Panc1 (cell line): ENCODE data around the gene CILP2. TPM values are rescaled to one million over a fixed set of nuclear protein-coding genes. Genes with fewer than 3 reads are reported as not detected.

Experiments
- ATAC-seq: fragments of 200-7000 bp; cut with Tn5 transposase; 2 replicates; pipeline ENCODE4 v1.9.1; 2020; ENCODE audit warnings: mild to moderate bottlenecking, moderate library complexity
- BruUV-seq: library from RNA; stranded (reverse); fragments of 400-500 nt; replicated peaks from 2 replicates; lab custom pipeline; 2021; lab: Mats Ljungman, UMichigan
- CTCF ChIA-PET: fragments of 300-600 bp; sonication (Branson Sonifier 250); formaldehyde crosslinking; loops from one replicate; lab custom pipeline; 2022; ENCODE audit warnings: antibody characterized with exemption; lab: Charles Lee
- POLR2A ChIA-PET: fragments of 300-600 bp; sonication (Branson Sonifier 250); formaldehyde crosslinking; loops from one replicate; lab custom pipeline; 2022; ENCODE audit warnings: antibody characterized with exemption; lab: Charles Lee
- DNase-seq: peaks from one replicate; pipeline ENCODE4 v3.0.0-alpha.2; 2010; ENCODE audit warnings: low read depth, low spot score
- H3K27ac ChIP-seq: 2 replicates; pipeline ENCODE4 v1.5.1; 2011; ENCODE audit warnings: mild to moderate bottlenecking, low read length, inconsistent platforms
- H3K27me3 ChIP-seq: fragments of 200-500 bp; sonication (Bioruptor generic); 2 replicates; pipeline ENCODE4 v1.6.0; 2014; ENCODE audit warnings: low read length, inconsistent platforms; ENCODE audit not compliant: control insufficient read depth, insufficient read depth
- H3K36me3 ChIP-seq: fragments of 200-500 bp; sonication (Bioruptor generic); 2 replicates; pipeline ENCODE4 v1.5.1; 2014; ENCODE audit warnings: inconsistent platforms, mild to moderate bottlenecking, low read length, moderate library complexity; ENCODE audit not compliant: control insufficient read depth, insufficient read depth
- H3K4me1 ChIP-seq: 2 replicates; pipeline ENCODE4 v1.5.1; 2011; ENCODE audit warnings: inconsistent platforms, mild to moderate bottlenecking, low read length, moderate library complexity; ENCODE audit not compliant: control insufficient read depth, insufficient read depth
- H3K4me3 ChIP-seq, 2 experiments: 2 replicates each; pipeline ENCODE4 v1.5.1; 2011 to 2012; ENCODE audit warnings: low read depth in 2 of 2, low read length in 2 of 2, mild to moderate bottlenecking in 2 of 2, inconsistent platforms in 1 of 2, moderate library complexity in 1 of 2
- H3K9me3 ChIP-seq: fragments of 200-500 bp; sonication (Bioruptor generic); 2 replicates; pipeline ENCODE4 v1.5.1; 2014; ENCODE audit warnings: low read depth, mild to moderate bottlenecking, inconsistent platforms, low read length, moderate library complexity; ENCODE audit not compliant: control insufficient read depth, insufficient read depth
- CTCF ChIP-seq: fragments of 450-650 bp; IDR thresholded peaks from 2 replicates; pipeline ENCODE4 v1.5.1; 2017; ENCODE audit warnings: mild to moderate bottlenecking
- POLR2AphosphoS5 ChIP-seq: IDR thresholded peaks from 2 replicates; pipeline ENCODE4 v1.6.1; 2012; ENCODE audit warnings: mild to moderate bottlenecking, low read depth, low read length, moderate library complexity
- SIN3A ChIP-seq: IDR thresholded peaks from 2 replicates; pipeline ENCODE4 v1.6.1; 2012; ENCODE audit warnings: low read depth, mild to moderate bottlenecking, low read length, moderate library complexity, borderline replicate concordance; ENCODE audit not compliant: insufficient read depth
- TCF7L2 ChIP-seq: IDR thresholded peaks from 2 replicates; pipeline ENCODE4 v1.6.1; 2011; ENCODE audit warnings: mild to moderate bottlenecking, low read depth, low read length, inconsistent platforms
- in situ Hi-C: cut with HindIII; loops from 2 replicates; pipeline ENCODE4 v1.10.0; 2016; ENCODE audit warnings: low sequenced_read_pairs, low pct_unique_long_range_greater_than_20kb
- intact Hi-C: fragments of 100-400 bp; cut with micrococcal nuclease; formaldehyde crosslinking; loops from one replicate; pipeline ENCODE4 v1.10.0; 2022; ENCODE audit not compliant: unreplicated experiment
- total RNA-seq: library from RNA; stranded (reverse); gene quantifications from one replicate; pipeline ENCODE4 v1.2.1, GENCODE V29; 2021; ENCODE audit not compliant: unreplicated experiment
- TF ChIP-seq, protein P1 (sequence below), 2 experiments: IDR thresholded peaks; 2 replicates each; pipeline ENCODE4 v1.6.1; 2011 to 2012; ENCODE audit warnings: low read depth in 2 of 2, control low read depth in 1 of 2, low read length in 1 of 2, mild to moderate bottlenecking in 1 of 2, moderate library complexity in 1 of 2; ENCODE audit not compliant: insufficient read depth in 1 of 2

CILP2 gene
- total RNA-seq, 1 experiment from 2014 or later, result 0.46 TPM

GRCh38 chr19:19515642-19516519, 22.2 kb upstream of the CILP2 start, which contains the start of gene NDUFA13:
TSS of gene NDUFA13 (plus strand) at chr19:19516225. CDS start at chr19:19516239, 14 bp downstream.
- peak within 1 kb of the TSS; percentile 84 for H3K27ac ChIP-seq
- ChIA-PET POLR2A (no interaction called here), CTCF (no interaction called here)
- intact Hi-C loops, result no loop called here
- 0 out of 2 replicates have a peak, but pooled peaks cover 2% of the 10 kb centered on the region for H3K36me3 ChIP-seq
- TSS peak; percentile 96 for BruUV-seq
- H3K27me3 ChIP-seq, result no peaks in the 10 kb centered on the region
- in situ Hi-C loops, result no loop called here
- no peak for TF ChIP-seq CTCF
- TF ChIP-seq SIN3A, result peak; percentile 78; the same call in 1 of the 2 replicates
- TF ChIP-seq, protein P1, sequence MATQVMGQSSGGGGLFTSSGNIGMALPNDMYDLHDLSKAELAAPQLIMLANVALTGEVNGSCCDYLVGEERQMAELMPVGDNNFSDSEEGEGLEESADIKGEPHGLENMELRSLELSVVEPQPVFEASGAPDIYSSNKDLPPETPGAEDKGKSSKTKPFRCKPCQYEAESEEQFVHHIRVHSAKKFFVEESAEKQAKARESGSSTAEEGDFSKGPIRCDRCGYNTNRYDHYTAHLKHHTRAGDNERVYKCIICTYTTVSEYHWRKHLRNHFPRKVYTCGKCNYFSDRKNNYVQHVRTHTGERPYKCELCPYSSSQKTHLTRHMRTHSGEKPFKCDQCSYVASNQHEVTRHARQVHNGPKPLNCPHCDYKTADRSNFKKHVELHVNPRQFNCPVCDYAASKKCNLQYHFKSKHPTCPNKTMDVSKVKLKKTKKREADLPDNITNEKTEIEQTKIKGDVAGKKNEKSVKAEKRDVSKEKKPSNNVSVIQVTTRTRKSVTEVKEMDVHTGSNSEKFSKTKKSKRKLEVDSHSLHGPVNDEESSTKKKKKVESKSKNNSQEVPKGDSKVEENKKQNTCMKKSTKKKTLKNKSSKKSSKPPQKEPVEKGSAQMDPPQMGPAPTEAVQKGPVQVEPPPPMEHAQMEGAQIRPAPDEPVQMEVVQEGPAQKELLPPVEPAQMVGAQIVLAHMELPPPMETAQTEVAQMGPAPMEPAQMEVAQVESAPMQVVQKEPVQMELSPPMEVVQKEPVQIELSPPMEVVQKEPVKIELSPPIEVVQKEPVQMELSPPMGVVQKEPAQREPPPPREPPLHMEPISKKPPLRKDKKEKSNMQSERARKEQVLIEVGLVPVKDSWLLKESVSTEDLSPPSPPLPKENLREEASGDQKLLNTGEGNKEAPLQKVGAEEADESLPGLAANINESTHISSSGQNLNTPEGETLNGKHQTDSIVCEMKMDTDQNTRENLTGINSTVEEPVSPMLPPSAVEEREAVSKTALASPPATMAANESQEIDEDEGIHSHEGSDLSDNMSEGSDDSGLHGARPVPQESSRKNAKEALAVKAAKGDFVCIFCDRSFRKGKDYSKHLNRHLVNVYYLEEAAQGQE (IDR thresholded peaks at IDR 0.05; ENCODE audit: insufficient read depth in 1 of 2, low read depth in 2 of 2, low read length in 1 of 2), result no peak
- TF ChIP-seq TCF7L2, result peak; percentile 52; the same call in 1 of the 2 replicates
- peak; percentile 89 for TF ChIP-seq POLR2AphosphoS5
- peak within 1 kb of the TSS; percentile 73 to 80 for H3K4me3 ChIP-seq
- no peaks in the 10 kb centered on the region for H3K4me1 ChIP-seq
- ATAC-seq, result peak; percentile 96
- no peaks in the 10 kb centered on the region for H3K9me3 ChIP-seq
- no peak for DNase-seq

GRCh38 chr19:19517235-19517619, 20.8 kb upstream of the CILP2 start:
- in situ Hi-C loops (no loop called here), intact Hi-C loops (no loop called here)
- DNase-seq (no peak), ATAC-seq (no peak)
- Histone ChIP-seq H3K4me1 (no peaks in the 10 kb centered on the region), H3K27ac (peak overlapping the region; percentile 84; the same call in 1 of the 2 replicates), H3K27me3 (no peaks in the 10 kb centered on the region), H3K9me3 (no peaks in the 10 kb centered on the region), H3K36me3 (0 out of 2 replicates have a peak, but pooled peaks cover 2% of the 10 kb centered on the region), H3K4me3 (peak overlapping the region; percentile 73 to 80)
- BruUV-seq, result TSS peak; percentile 89
- CTCF ChIA-PET, result no interaction called here
- TF ChIP-seq CTCF (no peak), TCF7L2 (no peak), SIN3A (no peak), POLR2AphosphoS5 (no peak)
- TF ChIP-seq, protein P1 (IDR thresholded peaks at IDR 0.05; ENCODE audit: insufficient read depth in 1 of 2, low read depth in 2 of 2, low read length in 1 of 2), result no peak
- POLR2A ChIA-PET, result interaction anchor here (0.7 kb wide), 1 partner anchor 139 kb away, joined by 5 read pairs; no protein-coding TSS in a partner anchor
